Measurements from ENCODE around the gene DOCK3. TPM values are rescaled to one million over a fixed set of nuclear protein-coding genes. Genes with fewer than 3 reads are reported as not detected.
A peak's percentile ranks its signal among the peaks of the same experiment; 100 is the strongest.

Gene DOCK3
- polyA plus RNA-seq, 1 donor from 2014 or later: 15.6 TPM

- Histone ChIP-seq H3K9me2 (ENCODE audit: insufficient read depth, low read length) (no peaks in the 10 kb centered on the region), H3K4me2 (ENCODE audit: low read length) (no peak overlapping the region), H3K27ac (ENCODE audit: low read length) (no peak overlapping the region), H2AFZ (ENCODE audit: low read depth, low read length) (no peak overlapping the region), H3K27me3 (ENCODE audit: insufficient read depth, low read depth, low read length) (no peaks in the 10 kb centered on the region), H3K4me3 (ENCODE audit: low read length) (peak overlapping the region; percentile 90), H3K9me3 (ENCODE audit: low read length) (no peaks in the 10 kb centered on the region), H3K79me2 (replicated peaks; ENCODE audit: insufficient read depth, low read length) (peaks cover 31% of the 10 kb centered on the region), H3K9ac (ENCODE audit: low read length) (no peak overlapping the region), H3K36me3 (ENCODE audit: insufficient read depth, low read length) (peaks cover 33% of the 10 kb centered on the region), H3F3A (ENCODE audit: insufficient read depth, low read length, poor library complexity, severe bottlenecking) (peaks cover 5% of the 10 kb centered on the region), H4K20me1 (ENCODE audit: insufficient read depth) (peaks cover 11% of the 10 kb centered on the region)
- TF ChIP-seq REST (IDR thresholded peaks at IDR 0.05; ENCODE audit: borderline replicate concordance): no peak
- TF ChIP-seq MXI1 (conservative IDR thresholded peaks at IDR 0.05; ENCODE audit: poor library complexity, severe bottlenecking): no peak
- no peak for TF ChIP-seq EZH2 (IDR thresholded peaks at IDR 0.05; ENCODE audit: borderline replicate concordance, insufficient read depth, low read length, poor library complexity, severe bottlenecking)
Measured at GRCh38 chr3:51393134-51393495, 718.4 kb downstream of the DOCK3 start.

- H3K79me2 ChIP-seq (replicated peaks; ENCODE audit: insufficient read depth, low read length): peaks cover 31% of the 10 kb centered on the region
- H3K27ac ChIP-seq (ENCODE audit: low read length): no peak overlapping the region
- no peak overlapping the region for H3K9ac ChIP-seq (ENCODE audit: low read length)
- no peaks in the 10 kb centered on the region for H3K9me2 ChIP-seq (ENCODE audit: insufficient read depth, low read length)
- H3K9me3 ChIP-seq (ENCODE audit: low read length): no peaks in the 10 kb centered on the region
- peak overlapping the region; percentile 90 for H3K4me3 ChIP-seq (ENCODE audit: low read length)
- peaks cover 7% of the 10 kb centered on the region for H3F3A ChIP-seq (ENCODE audit: insufficient read depth, low read length, poor library complexity, severe bottlenecking)
- H2AFZ ChIP-seq (ENCODE audit: low read depth, low read length): no peak overlapping the region
- H3K27me3 ChIP-seq (ENCODE audit: insufficient read depth, low read depth, low read length): no peaks in the 10 kb centered on the region
- H3K36me3 ChIP-seq (ENCODE audit: insufficient read depth, low read length): peaks cover 33% of the 10 kb centered on the region
- peaks cover 11% of the 10 kb centered on the region for H4K20me1 ChIP-seq (ENCODE audit: insufficient read depth)
- TF ChIP-seq TAF1 (IDR thresholded peaks at IDR 0.05; ENCODE audit: low read depth) (no peak), REST (IDR thresholded peaks at IDR 0.05; ENCODE audit: borderline replicate concordance) (no peak), CTCF (IDR thresholded peaks at IDR 0.05; ENCODE audit: poor library complexity, severe bottlenecking) (no peak), RAD21 (conservative IDR thresholded peaks at IDR 0.05) (no peak), EZH2 (IDR thresholded peaks at IDR 0.05; ENCODE audit: borderline replicate concordance, insufficient read depth, low read length, poor library complexity, severe bottlenecking) (no peak), SMC3 (conservative IDR thresholded peaks at IDR 0.05; ENCODE audit: poor library complexity) (no peak), EP300 (conservative IDR thresholded peaks at IDR 0.05; ENCODE audit: poor library complexity, severe bottlenecking) (no peak)
- no peak overlapping the region for H3K4me2 ChIP-seq (ENCODE audit: low read length)
Measured at GRCh38 chr3:51393564-51393963, 718.8 kb downstream of the DOCK3 start.

Data from neural cell (in vitro differentiated cells).